Measurements from ENCODE around the gene KLHL22. TPM values are rescaled to one million over a fixed set of nuclear protein-coding genes. Genes with fewer than 3 reads are reported as not detected.

The KLHL22 gene
- total and polyA plus RNA-seq, 2 of the 8 experiments (the other 6 are each of a cell fraction or from before 2014, with no cell fraction given) = 9.4 to 16.2 TPM

DNA sequence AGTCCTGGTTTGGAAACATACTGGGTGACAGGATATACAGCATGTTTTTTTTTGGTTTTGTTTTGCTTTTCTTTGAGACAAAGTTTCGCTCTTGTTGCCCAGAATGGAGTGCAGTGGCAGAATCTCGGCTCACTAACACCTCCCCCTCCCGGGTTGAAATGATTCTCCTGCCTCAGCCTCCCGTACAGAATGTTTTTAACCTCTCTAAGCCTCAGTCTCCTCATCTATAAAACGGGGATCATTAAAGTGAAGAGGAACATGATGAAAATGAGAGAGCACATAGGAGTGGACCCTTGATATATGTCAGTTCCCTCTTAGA lies 29.9 kb downstream of the KLHL22 start (continued):
- TF ChIP-seq, protein P1, sequence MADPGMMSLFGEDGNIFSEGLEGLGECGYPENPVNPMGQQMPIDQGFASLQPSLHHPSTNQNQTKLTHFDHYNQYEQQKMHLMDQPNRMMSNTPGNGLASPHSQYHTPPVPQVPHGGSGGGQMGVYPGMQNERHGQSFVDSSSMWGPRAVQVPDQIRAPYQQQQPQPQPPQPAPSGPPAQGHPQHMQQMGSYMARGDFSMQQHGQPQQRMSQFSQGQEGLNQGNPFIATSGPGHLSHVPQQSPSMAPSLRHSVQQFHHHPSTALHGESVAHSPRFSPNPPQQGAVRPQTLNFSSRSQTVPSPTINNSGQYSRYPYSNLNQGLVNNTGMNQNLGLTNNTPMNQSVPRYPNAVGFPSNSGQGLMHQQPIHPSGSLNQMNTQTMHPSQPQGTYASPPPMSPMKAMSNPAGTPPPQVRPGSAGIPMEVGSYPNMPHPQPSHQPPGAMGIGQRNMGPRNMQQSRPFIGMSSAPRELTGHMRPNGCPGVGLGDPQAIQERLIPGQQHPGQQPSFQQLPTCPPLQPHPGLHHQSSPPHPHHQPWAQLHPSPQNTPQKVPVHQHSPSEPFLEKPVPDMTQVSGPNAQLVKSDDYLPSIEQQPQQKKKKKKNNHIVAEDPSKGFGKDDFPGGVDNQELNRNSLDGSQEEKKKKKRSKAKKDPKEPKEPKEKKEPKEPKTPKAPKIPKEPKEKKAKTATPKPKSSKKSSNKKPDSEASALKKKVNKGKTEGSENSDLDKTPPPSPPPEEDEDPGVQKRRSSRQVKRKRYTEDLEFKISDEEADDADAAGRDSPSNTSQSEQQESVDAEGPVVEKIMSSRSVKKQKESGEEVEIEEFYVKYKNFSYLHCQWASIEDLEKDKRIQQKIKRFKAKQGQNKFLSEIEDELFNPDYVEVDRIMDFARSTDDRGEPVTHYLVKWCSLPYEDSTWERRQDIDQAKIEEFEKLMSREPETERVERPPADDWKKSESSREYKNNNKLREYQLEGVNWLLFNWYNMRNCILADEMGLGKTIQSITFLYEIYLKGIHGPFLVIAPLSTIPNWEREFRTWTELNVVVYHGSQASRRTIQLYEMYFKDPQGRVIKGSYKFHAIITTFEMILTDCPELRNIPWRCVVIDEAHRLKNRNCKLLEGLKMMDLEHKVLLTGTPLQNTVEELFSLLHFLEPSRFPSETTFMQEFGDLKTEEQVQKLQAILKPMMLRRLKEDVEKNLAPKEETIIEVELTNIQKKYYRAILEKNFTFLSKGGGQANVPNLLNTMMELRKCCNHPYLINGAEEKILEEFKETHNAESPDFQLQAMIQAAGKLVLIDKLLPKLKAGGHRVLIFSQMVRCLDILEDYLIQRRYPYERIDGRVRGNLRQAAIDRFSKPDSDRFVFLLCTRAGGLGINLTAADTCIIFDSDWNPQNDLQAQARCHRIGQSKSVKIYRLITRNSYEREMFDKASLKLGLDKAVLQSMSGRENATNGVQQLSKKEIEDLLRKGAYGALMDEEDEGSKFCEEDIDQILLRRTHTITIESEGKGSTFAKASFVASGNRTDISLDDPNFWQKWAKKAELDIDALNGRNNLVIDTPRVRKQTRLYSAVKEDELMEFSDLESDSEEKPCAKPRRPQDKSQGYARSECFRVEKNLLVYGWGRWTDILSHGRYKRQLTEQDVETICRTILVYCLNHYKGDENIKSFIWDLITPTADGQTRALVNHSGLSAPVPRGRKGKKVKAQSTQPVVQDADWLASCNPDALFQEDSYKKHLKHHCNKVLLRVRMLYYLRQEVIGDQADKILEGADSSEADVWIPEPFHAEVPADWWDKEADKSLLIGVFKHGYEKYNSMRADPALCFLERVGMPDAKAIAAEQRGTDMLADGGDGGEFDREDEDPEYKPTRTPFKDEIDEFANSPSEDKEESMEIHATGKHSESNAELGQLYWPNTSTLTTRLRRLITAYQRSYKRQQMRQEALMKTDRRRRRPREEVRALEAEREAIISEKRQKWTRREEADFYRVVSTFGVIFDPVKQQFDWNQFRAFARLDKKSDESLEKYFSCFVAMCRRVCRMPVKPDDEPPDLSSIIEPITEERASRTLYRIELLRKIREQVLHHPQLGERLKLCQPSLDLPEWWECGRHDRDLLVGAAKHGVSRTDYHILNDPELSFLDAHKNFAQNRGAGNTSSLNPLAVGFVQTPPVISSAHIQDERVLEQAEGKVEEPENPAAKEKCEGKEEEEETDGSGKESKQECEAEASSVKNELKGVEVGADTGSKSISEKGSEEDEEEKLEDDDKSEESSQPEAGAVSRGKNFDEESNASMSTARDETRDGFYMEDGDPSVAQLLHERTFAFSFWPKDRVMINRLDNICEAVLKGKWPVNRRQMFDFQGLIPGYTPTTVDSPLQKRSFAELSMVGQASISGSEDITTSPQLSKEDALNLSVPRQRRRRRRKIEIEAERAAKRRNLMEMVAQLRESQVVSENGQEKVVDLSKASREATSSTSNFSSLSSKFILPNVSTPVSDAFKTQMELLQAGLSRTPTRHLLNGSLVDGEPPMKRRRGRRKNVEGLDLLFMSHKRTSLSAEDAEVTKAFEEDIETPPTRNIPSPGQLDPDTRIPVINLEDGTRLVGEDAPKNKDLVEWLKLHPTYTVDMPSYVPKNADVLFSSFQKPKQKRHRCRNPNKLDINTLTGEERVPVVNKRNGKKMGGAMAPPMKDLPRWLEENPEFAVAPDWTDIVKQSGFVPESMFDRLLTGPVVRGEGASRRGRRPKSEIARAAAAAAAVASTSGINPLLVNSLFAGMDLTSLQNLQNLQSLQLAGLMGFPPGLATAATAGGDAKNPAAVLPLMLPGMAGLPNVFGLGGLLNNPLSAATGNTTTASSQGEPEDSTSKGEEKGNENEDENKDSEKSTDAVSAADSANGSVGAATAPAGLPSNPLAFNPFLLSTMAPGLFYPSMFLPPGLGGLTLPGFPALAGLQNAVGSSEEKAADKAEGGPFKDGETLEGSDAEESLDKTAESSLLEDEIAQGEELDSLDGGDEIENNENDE (IDR thresholded peaks at IDR 0.05; ENCODE audit: insufficient replicate concordance, low read length) = no peak
- TF ChIP-seq CBX8 (IDR thresholded peaks at IDR 0.05; ENCODE audit: borderline replicate concordance, low read depth, low read length) = no peak
- TF ChIP-seq, protein P2, sequence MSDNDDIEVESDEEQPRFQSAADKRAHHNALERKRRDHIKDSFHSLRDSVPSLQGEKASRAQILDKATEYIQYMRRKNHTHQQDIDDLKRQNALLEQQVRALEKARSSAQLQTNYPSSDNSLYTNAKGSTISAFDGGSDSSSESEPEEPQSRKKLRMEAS (IDR thresholded peaks at IDR 0.05) = no peak

Data from H1 (cell line).